ENCODE results near the gene NDUFS7.
A peak's percentile ranks its signal among the peaks of the same experiment; 100 is the strongest.

The NDUFS7 gene

DNA sequence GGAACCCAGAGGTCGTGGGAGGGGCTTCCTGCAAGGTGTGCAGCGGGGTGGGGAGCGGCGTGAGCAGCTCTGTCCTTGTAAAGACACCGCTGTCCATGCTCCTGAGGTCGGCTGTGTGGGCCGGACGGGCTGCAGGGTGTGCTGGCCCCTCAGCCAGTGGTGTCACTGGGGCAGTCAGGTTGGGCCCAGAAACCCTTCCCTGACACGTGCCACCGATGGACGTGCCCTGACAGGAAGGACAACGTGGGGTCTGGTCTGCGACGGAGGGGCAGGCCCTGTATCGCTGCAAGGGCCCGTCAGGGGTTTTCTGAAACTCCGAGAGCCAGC is 50.3 kb downstream of the NDUFS7 start:
- DNase-seq: no peak

- DNase-seq: no peak
Measured at GRCh38 chr19:1434577-1435060, 50.9 kb downstream of the NDUFS7 start.

GRCh38 chr19:1435378-1435989 is 51.8 kb downstream of the NDUFS7 start:
- DNase-seq: no peak

DNA sequence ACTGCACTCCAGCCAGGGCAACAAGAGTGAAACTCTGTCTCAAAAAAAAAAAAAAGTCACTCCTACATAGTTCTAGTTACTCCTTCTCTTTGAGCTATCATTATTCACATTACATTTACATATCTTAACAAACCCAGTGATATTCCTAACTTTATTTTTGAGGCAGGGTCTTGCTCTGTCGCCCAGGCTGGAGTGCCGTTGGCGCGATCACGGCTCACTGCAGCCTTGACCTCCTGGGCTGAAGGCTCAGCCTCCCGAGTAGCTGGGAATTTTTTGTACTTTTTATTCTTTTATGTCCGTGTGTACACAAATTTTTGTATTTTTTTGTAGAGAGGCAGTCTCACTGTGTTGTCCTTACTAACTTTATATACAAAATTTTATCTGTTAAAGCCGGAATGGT is 53.9 kb downstream of the NDUFS7 start:
- no peak for DNase-seq

DNA sequence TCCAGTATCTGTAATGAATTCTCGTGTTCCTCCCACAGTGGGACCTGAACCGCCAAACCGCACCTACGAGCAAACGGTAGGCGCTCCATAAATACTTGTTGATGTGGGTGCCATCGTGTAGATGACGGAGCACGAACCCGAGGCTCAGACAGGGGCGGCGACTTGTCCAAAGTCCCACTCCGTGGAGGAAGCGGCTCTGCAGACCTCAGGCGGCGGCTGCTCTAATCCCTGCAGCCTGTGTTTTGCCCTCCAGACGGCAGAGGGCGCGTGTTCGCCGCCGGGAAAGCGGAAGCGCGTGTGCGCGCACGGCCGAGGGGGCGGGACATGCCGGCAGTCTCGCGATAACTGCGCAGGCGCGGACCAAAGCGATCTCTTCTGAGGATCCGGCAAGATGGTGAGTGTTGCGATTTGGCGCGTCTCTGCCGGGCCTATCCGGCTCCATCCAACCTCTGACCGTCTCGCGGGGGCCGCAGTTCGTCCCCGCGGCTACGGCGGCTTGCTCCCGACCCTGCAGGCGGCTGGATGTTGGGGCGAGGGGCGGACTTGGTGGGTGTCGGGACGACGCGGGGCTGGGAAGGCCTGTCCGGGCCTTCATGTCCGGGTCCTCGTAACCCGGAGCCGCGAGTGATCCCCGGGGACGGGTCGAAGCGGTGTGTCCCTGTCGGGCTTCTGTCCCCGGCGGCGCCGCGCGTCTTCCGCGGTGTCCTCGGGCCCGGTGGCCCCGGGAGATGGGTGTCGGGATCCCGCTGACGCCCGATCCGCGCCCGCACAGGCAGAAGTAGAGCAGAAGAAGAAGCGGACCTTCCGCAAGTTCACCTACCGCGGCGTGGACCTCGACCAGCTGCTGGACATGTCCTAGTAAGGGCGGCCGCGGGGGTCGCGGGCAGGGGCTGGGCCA is 54.6 kb downstream of the NDUFS7 start, which contains the start of gene RPS15:
RPS15 (plus strand) TSS at position 362 of the 898 bp plus-strand sequence; CDS start at position 392, 30 bp downstream.
- peak; percentile 91 to 96 (median 92) for DNase-seq

GRCh38 chr19:1438933-1439354 is 55.2 kb downstream of the NDUFS7 start:
- no peak for DNase-seq

DNA sequence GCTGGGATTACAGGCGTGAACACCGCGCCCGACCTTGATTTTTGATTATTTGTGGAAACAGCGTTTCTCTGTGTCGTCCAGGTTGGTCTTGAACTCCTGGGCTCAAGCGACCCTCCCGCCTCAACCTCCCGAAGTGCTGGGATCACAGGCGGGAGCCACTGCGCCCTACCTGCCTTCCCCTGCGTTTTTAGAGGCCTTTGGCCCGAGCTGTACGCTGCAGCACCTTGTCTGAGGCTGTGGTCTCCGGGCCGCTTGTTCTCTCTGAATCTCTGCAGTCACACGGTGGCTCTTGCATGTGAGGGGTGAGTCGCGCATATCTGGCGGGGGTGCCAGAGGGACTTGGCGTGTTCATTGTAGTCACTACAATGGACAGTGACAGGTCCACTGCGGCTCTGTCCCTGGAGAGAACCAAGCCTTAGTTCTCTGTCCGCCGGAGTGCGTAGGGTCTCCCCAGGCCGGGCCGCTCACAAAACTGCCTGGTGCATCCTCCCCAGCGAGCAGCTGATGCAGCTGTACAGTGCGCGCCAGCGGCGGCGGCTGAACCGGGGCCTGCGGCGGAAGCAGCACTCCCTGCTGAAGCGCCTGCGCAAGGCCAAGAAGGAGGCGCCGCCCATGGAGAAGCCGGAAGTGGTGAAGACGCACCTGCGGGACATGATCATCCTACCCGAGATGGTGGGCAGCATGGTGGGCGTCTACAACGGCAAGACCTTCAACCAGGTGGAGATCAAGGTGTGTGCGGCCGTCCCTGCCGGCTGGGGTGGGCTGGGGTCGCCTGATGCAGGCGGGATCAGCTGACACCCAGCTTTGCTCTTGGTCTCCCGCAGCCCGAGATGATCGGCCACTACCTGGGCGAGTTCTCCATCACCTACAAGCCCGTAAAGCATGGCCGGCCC is 56.1 kb downstream of the NDUFS7 start:
- DNase-seq: peak in 1 of 5 experiments; percentile 44

- no peak for DNase-seq
Measured at GRCh38 chr19:1440418-1440801, 56.7 kb downstream of the NDUFS7 start.

DNA sequence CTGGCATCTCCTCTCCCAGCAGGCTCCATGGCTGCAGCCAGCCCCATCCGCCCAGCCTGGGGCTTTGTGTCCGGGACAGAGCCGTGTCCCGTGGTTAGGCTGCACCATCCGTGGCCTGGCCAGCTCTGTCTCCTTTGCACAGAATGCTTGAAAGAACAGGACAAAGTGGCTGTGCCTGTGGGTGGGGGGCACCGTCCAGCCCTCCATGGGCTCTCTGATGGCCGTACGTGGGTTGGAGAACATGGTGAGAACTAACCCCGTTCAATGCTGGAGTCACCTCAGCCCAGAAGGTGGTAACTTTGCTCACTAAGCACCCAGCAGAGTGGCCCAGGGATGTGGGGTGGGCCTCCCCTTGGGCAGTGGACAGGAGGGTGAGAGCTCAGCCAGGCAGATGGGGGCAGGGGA is 57.3 kb downstream of the NDUFS7 start:
- no peak for DNase-seq

DNA sequence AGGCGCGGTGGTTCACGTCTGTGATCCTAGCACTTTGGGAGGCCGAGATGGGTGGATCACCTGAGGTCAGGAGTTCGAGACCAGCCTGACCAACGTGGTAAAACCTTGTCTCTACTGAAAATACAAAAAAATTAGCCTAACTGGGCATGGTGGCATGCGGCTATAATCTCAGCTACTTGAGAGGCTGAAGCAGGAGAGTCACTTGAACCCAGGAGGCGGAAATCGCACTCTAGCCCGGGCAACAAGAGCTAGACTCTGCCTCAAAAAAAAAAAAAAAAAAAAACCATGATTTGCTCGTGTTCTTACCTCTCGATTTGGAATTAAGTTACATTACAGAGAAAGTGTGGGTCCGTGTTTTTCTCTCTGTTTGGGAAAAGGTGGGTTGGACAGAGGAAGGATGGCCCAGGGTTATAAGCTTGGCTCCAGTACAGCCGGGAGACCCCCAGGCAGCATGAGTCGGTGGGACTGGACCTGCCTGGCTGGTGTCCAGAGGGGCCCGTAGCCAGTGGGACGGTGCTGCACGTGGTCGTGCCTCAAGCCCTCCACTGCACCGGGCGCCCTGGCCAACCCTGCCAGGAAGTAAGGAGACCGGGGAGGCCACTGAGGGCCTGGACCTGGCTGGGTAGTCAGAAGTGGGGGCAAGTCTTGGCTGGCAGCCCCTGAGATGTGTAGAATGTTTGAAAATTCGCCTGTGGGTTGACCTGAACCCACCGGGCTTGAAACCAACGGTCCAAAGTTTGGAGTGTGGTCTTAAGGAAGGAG is 58.2 kb downstream of the NDUFS7 start:
- no peak for DNase-seq
